Trophoblast cell (in vitro differentiated cells and primary cell): ENCODE measurements around the gene ZNF571. TPM values are rescaled to one million over a fixed set of nuclear protein-coding genes. Genes with fewer than 3 reads are reported as not detected.

Experiments used
- DNase-seq, 2 donors: peaks; one replicate each; pipeline ENCODE4 v3.0.0-alpha.2; 2016
- H2AFZ ChIP-seq: 2 replicates; pipeline ENCODE4 v1.6.1; 2013; ENCODE audit warnings: low read length, moderate library complexity, mild to moderate bottlenecking; ENCODE audit not compliant: insufficient read depth, poor library complexity
- H2AK5ac ChIP-seq: 2 replicates; pipeline ENCODE4 v1.6.1; 2013; ENCODE audit warnings: mild to moderate bottlenecking, low read length
- H2BK120ac ChIP-seq: 2 replicates; pipeline ENCODE4 v1.6.1; 2013; ENCODE audit warnings: low read length, mild to moderate bottlenecking, moderate library complexity; ENCODE audit not compliant: insufficient read depth, poor library complexity
- H2BK12ac ChIP-seq: 2 replicates; pipeline ENCODE4 v1.6.1; 2013; ENCODE audit warnings: mild to moderate bottlenecking, low read length, moderate library complexity
- H2BK5ac ChIP-seq: 2 replicates; pipeline ENCODE4 v1.6.1; 2013; ENCODE audit warnings: low read length, low read depth, moderate library complexity, mild to moderate bottlenecking; ENCODE audit not compliant: poor library complexity
- H3K14ac ChIP-seq: 2 replicates; pipeline ENCODE4 v1.6.1; 2013; ENCODE audit warnings: mild to moderate bottlenecking, low read length
- H3K18ac ChIP-seq: 2 replicates; pipeline ENCODE4 v1.6.1; 2013; ENCODE audit warnings: mild to moderate bottlenecking, low read length
- H3K23ac ChIP-seq: 2 replicates; pipeline ENCODE4 v1.6.1; 2013; ENCODE audit warnings: low read length
- H3K27ac ChIP-seq: 2 replicates; pipeline ENCODE4 v1.5.1; 2013; ENCODE audit warnings: low read depth, mild to moderate bottlenecking, inconsistent platforms, low read length, moderate library complexity
- H3K27me3 ChIP-seq: 2 replicates; pipeline ENCODE4 v1.6.1; 2013; ENCODE audit warnings: inconsistent platforms, mild to moderate bottlenecking, low read length, moderate library complexity; ENCODE audit not compliant: insufficient read depth
- H3K36me3 ChIP-seq, 2 experiments: 1 replicate in 1 of 2; 2 replicates in 1 of 2; pipeline ENCODE4 v1.6.1; 2013; ENCODE audit warnings: low read length in 2 of 2, mild to moderate bottlenecking in 2 of 2, moderate library complexity in 1 of 2; ENCODE audit not compliant: insufficient read depth in 2 of 2, control insufficient read depth in 1 of 2
- H3K4ac ChIP-seq: 2 replicates; pipeline ENCODE4 v1.6.1; 2013; ENCODE audit warnings: low read depth, mild to moderate bottlenecking, low read length, moderate library complexity
- H3K4me1 ChIP-seq, 2 experiments: 1 replicate in 1 of 2; 2 replicates in 1 of 2; pipeline ENCODE4 v1.6.1; 2013; ENCODE audit warnings: low read length in 2 of 2, mild to moderate bottlenecking in 2 of 2, moderate library complexity in 1 of 2; ENCODE audit not compliant: insufficient read depth in 2 of 2, control insufficient read depth in 1 of 2
- H3K4me2 ChIP-seq: 2 replicates; pipeline ENCODE4 v1.6.1; 2013; ENCODE audit warnings: inconsistent platforms, mild to moderate bottlenecking, low read length, moderate library complexity
- H3K4me3 ChIP-seq: 2 replicates; pipeline ENCODE4 v1.5.1; 2013; ENCODE audit warnings: mild to moderate bottlenecking, low read depth, low read length, inconsistent platforms
- H3K79me1 ChIP-seq: one replicate; pipeline ENCODE4 v1.6.1; 2013; ENCODE audit warnings: low read length
- H3K79me2 ChIP-seq: 2 replicates; pipeline ENCODE4 v1.6.1; 2013; ENCODE audit warnings: low read length, mild to moderate bottlenecking; ENCODE audit not compliant: control insufficient read depth, insufficient read depth, poor library complexity
- H3K9ac ChIP-seq: 2 replicates; pipeline ENCODE4 v1.6.1; 2013; ENCODE audit warnings: mild to moderate bottlenecking, low read length
- H3K9me3 ChIP-seq: 2 replicates; pipeline ENCODE4 v1.6.1; 2013; ENCODE audit warnings: low read depth, mild to moderate bottlenecking, control low read depth, inconsistent platforms, low read length; ENCODE audit not compliant: insufficient read depth
- H4K12ac ChIP-seq: 2 replicates; pipeline ENCODE4 v1.6.1; 2013; ENCODE audit warnings: low read depth, mild to moderate bottlenecking, low read length, moderate library complexity
- H4K8ac ChIP-seq: 2 replicates; pipeline ENCODE4 v1.6.1; 2013; ENCODE audit warnings: low read depth, mild to moderate bottlenecking, low read length, moderate library complexity
- H4K91ac ChIP-seq: one replicate; pipeline ENCODE4 v1.6.1; 2013; ENCODE audit warnings: low read depth, mild to moderate bottlenecking, low read length, moderate library complexity
- WGBS: extraction: QIAGEN DNeasy Blood & Tissue Kit; methylation state at CpG from one replicate; pipeline ENCODE4 v1.1.7; 2013; ENCODE audit warnings: missing lambda C conversion rate; ENCODE audit not compliant: insufficient read length, insufficient coverage; ENCODE audit errors: extremely low coverage; 5-methylcytosine and 5-hydroxymethylcytosine counted together
- polyA plus RNA-seq: library from polyadenylated mRNA; stranded (reverse); fragments of 200-250 nt; gene quantifications from 2 replicates; pipeline ENCODE4 v1.2.3, GENCODE V29; 2013

Gene ZNF571
- polyA plus RNA-seq = 2.1 and 2.2 TPM in 2 replicates

DNA sequence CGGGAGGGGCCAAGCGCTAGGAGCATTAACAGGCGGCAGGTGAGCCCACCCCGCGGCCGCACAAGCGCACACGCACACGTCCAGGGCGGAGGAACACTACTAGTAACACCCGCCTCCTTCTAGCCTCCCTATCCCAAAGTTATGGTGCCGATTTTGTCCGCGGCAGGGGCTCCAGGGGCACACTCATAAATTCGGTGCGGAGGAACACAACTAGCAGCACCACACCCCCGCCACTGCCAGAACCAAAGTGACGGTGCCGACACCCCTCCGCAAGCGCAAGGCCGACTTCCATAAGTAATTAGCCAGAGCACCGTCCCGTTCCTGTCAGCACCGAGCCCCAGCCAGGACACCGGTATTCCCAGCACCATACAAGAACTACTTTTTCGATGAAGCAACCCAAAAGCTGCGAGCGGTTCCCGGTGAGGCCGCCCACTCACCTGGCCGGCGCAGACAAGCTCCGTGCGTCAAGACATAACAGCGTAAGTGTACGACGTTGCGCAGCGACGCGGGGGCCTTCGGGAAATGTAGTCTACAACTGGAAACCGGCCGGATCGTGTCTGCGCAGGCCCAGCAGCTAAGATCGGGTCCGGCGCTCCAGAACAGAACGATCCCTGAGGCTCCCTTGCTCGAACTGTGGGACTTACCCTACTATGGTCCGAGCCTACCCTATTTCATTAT, at the start of gene ZNF571, which contains the start of gene ZNF540:
ZNF571 (minus strand) TSS at position 489 of the 678 bp plus-strand sequence. CDS start 8,116 bp downstream, outside the sequence.
ZNF540 (plus strand) TSS at position 573 of the 678 bp plus-strand sequence. CDS start 3,572 bp downstream, outside the sequence.
- Histone ChIP-seq H4K12ac (peak within 1 kb of the TSS; percentile 75), H3K14ac (peak within 1 kb of the TSS; percentile 97), H3K4ac (peak within 1 kb of the TSS; percentile 43), H3K9me3 (peaks cover 3% of the 10 kb centered on the region), H2BK12ac (peak within 1 kb of the TSS; percentile 61), H3K27ac (peak within 1 kb of the TSS; percentile 91), H3K9ac (peak within 1 kb of the TSS; percentile 88), H2AFZ (peak within 1 kb of the TSS; percentile 99), H3K79me2 (peaks cover 2% of the 10 kb centered on the region), H3K4me1 (peaks cover 0 to 3% of the 10 kb centered on the region in 2 experiments), H3K79me1 (peaks cover 3% of the 10 kb centered on the region), H2BK5ac (peak within 1 kb of the TSS; percentile 86), H4K91ac (peak within 1 kb of the TSS; percentile 80), H3K23ac (no peak within 1 kb of the TSS), H2BK120ac (peak within 1 kb of the TSS; percentile 50), H2AK5ac (no peak within 1 kb of the TSS), H3K36me3 (no peaks in the 10 kb centered on the region), H4K8ac (peak within 1 kb of the TSS; percentile 97), H3K18ac (peak within 1 kb of the TSS; percentile 93), H3K4me2 (peak within 1 kb of the TSS; percentile 67), H3K4me3 (peak within 1 kb of the TSS; percentile 96), H3K27me3 (no peaks in the 10 kb centered on the region)
- peak; percentile 98 to 99 for DNase-seq
- no CpG with 5 or more reads among the region's 53 CpGs for WGBS

GRCh38 chr19:37635076-37636056, 40.8 kb upstream of the ZNF571 start:
- H3K18ac ChIP-seq = no peak overlapping the region
- H4K12ac ChIP-seq = no peak overlapping the region
- H4K91ac ChIP-seq = no peak overlapping the region
- H2AK5ac ChIP-seq = no peak overlapping the region
- H3K4me2 ChIP-seq = no peak overlapping the region
- no peak overlapping the region for H3K4ac ChIP-seq
- H3K36me3 ChIP-seq = peaks cover 15 to 16% of the 10 kb centered on the region in 2 experiments
- no peak overlapping the region for H3K23ac ChIP-seq
- WGBS = no CpG with 5 or more reads among the region's 11 CpGs
- H4K8ac ChIP-seq = no peak overlapping the region
- H3K27me3 ChIP-seq = no peaks in the 10 kb centered on the region
- H3K4me3 ChIP-seq = no peak overlapping the region
- H2BK12ac ChIP-seq = no peak overlapping the region
- no peak overlapping the region for H2AFZ ChIP-seq
- no peak overlapping the region for H2BK5ac ChIP-seq
- no peak overlapping the region for H3K27ac ChIP-seq
- H3K79me1 ChIP-seq = no peaks in the 10 kb centered on the region
- no peak overlapping the region for H3K9ac ChIP-seq
- H3K4me1 ChIP-seq = no peaks in the 10 kb centered on the region
- peaks cover 11% of the 10 kb centered on the region for H3K9me3 ChIP-seq
- H3K14ac ChIP-seq = no peak overlapping the region
- no peaks in the 10 kb centered on the region for H3K79me2 ChIP-seq
- H2BK120ac ChIP-seq = no peak overlapping the region
- peak; percentile 19 to 74 for DNase-seq

- Histone ChIP-seq H4K91ac (no peak overlapping the region), H2AFZ (peak overlapping the region; percentile 74), H4K8ac (peak overlapping the region; percentile 5), H3K27ac (no peak overlapping the region), H3K18ac (no peak overlapping the region), H3K4ac (no peak overlapping the region), H3K9ac (peak overlapping the region; percentile 20), H3K27me3 (no peaks in the 10 kb centered on the region), H3K9me3 (peaks cover 3% of the 10 kb centered on the region), H3K36me3 (no peaks in the 10 kb centered on the region), H3K4me1 (peaks cover 0 to 3% of the 10 kb centered on the region in 2 experiments), H2BK120ac (no peak overlapping the region), H3K79me2 (peaks cover 2% of the 10 kb centered on the region), H3K4me3 (peak overlapping the region; percentile 68), H3K14ac (no peak overlapping the region), H2AK5ac (no peak overlapping the region), H2BK5ac (no peak overlapping the region), H3K4me2 (peak overlapping the region; percentile 67), H4K12ac (no peak overlapping the region), H3K79me1 (peaks cover 3% of the 10 kb centered on the region), H3K23ac (no peak overlapping the region), H2BK12ac (no peak overlapping the region)
- DNase-seq = peak in 1 of 2 donors; percentile 41
- WGBS = no CpG with 5 or more reads among the region's 20 CpGs
Measured at GRCh38 chr19:37594982-37595382, 390 bp upstream of the ZNF571 start.

GRCh38 chr19:37593996-37594303, 642 bp downstream of the ZNF571 start:
- Histone ChIP-seq H4K8ac (peak overlapping the region; percentile 97), H2BK120ac (no peak overlapping the region), H2BK5ac (no peak overlapping the region), H4K91ac (no peak overlapping the region), H3K36me3 (no peaks in the 10 kb centered on the region), H3K18ac (no peak overlapping the region), H3K27me3 (no peaks in the 10 kb centered on the region), H2AK5ac (no peak overlapping the region), H3K4ac (no peak overlapping the region), H3K9me3 (peaks cover 3% of the 10 kb centered on the region), H2BK12ac (no peak overlapping the region), H3K27ac (peak overlapping the region; percentile 91), H3K4me1 (peaks cover 0 to 3% of the 10 kb centered on the region in 2 experiments), H3K23ac (no peak overlapping the region), H4K12ac (peak overlapping the region; percentile 75), H3K9ac (peak overlapping the region; percentile 60), H3K4me2 (peak overlapping the region; percentile 67), H3K79me2 (peaks cover 2% of the 10 kb centered on the region), H3K4me3 (peak overlapping the region; percentile 96), H3K79me1 (peaks cover 3% of the 10 kb centered on the region), H3K14ac (peak overlapping the region; percentile 97), H2AFZ (peak overlapping the region; percentile 99)
- no CpG with 5 or more reads among the region's 9 CpGs for WGBS
- DNase-seq = no peak
